Tibial nerve (tissue), 4 donors: ENCODE results near the gene SEC23B.
"Not testable (repeated sequence)": the region's sequence is repeated elsewhere in the genome, so short reads cannot be mapped to it uniquely, and the experiment has no call there.

Experiments
- EP300 ChIP-seq, 2 donors: sonication (generic); formaldehyde crosslinking; IDR thresholded peaks; one replicate each; pipeline ENCODE4 v1.6.1; 2017; ENCODE audit warnings: antibody characterized with exemption in 2 of 2, mild to moderate bottlenecking in 1 of 2
- TF ChIP-seq, protein P1 (sequence below), 5 experiments: fragments of 200-600 bp in 3 of 5; fragments of 450-650 bp in 2 of 5; sonication (generic) in 3 of 5; IDR thresholded peaks; one replicate each; pipeline ENCODE4 v1.5.1; 2016 to 2019; ENCODE audit warnings: antibody characterized with exemption in 5 of 5, mild to moderate bottlenecking in 3 of 5, moderate library complexity in 2 of 5

DNA sequence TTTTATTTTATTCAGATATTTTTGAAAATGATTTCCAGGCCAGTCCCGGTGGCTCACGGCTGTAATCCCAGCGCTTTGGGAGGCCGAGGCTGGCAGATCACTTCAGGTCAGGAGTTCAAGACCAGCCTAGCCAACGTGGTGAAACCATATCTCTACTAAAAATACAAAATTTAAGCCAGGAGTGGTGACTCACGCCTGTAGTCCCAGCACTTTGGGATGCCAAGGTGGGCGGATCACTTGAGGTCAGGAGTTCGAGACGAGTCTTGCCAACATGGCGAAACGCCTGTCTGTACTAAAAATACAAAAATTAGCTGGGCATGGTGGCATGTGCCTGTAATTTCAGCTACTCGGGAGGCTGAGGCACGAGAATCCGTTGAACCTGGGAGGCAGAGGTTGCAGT lies 19.0 kb downstream of the SEC23B start:
- not testable (repeated sequence) for TF ChIP-seq EP300 (IDR thresholded peaks at IDR 0.05)
- TF ChIP-seq, protein P1, sequence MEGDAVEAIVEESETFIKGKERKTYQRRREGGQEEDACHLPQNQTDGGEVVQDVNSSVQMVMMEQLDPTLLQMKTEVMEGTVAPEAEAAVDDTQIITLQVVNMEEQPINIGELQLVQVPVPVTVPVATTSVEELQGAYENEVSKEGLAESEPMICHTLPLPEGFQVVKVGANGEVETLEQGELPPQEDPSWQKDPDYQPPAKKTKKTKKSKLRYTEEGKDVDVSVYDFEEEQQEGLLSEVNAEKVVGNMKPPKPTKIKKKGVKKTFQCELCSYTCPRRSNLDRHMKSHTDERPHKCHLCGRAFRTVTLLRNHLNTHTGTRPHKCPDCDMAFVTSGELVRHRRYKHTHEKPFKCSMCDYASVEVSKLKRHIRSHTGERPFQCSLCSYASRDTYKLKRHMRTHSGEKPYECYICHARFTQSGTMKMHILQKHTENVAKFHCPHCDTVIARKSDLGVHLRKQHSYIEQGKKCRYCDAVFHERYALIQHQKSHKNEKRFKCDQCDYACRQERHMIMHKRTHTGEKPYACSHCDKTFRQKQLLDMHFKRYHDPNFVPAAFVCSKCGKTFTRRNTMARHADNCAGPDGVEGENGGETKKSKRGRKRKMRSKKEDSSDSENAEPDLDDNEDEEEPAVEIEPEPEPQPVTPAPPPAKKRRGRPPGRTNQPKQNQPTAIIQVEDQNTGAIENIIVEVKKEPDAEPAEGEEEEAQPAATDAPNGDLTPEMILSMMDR (IDR thresholded peaks at IDR 0.05) = not testable (repeated sequence)
